ENCODE measurements around the gene ACTL8.
"Not testable (repeated sequence)": the region's sequence is repeated elsewhere in the genome, so short reads cannot be mapped to it uniquely, and the experiment has no call there.

Gene ACTL8

DNA sequence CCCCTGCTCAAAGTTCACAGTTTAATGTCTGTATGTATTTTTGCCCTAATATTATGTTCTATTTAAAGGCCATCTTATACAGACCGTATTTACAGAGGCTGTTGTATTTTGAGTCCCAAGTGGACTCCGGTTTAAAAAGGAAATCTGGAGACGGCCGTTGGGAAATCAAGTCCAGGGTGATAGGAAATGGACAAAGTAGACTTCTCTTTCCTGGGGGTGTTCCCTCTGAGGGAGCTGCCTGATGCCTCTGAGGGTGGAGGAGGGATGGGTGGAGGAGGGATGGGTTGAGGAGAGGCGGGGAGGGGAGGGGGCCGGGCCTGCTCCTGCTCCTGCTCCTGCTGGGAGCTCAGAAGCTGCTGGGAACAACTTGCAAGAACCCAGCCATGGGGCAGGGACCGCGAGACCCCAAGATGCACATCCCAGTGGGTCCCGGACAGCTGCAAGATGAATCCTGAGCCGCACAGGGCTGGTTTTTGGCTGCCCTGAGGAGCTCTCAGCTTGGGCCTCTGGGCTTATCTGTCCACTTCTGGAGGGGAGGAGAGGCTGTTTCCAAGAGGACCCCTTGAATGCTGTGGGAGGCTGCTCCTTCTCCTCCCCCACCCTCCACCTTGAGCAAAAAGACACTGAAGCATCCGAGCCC is 12.0 kb upstream of the ACTL8 start:
- DNase-seq (ENCODE audit: low read depth), result no peak
- TF ChIP-seq, protein P1, sequence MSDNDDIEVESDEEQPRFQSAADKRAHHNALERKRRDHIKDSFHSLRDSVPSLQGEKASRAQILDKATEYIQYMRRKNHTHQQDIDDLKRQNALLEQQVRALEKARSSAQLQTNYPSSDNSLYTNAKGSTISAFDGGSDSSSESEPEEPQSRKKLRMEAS (IDR thresholded peaks at IDR 0.05; ENCODE audit: low read depth, low read length), result no peak
- TF ChIP-seq POLR2A (IDR thresholded peaks at IDR 0.05; ENCODE audit: extremely low read depth, insufficient read length) (no peak), MYC (IDR thresholded peaks at IDR 0.05; ENCODE audit: low read depth, low read length) (no peak)
- TF ChIP-seq, protein P2, sequence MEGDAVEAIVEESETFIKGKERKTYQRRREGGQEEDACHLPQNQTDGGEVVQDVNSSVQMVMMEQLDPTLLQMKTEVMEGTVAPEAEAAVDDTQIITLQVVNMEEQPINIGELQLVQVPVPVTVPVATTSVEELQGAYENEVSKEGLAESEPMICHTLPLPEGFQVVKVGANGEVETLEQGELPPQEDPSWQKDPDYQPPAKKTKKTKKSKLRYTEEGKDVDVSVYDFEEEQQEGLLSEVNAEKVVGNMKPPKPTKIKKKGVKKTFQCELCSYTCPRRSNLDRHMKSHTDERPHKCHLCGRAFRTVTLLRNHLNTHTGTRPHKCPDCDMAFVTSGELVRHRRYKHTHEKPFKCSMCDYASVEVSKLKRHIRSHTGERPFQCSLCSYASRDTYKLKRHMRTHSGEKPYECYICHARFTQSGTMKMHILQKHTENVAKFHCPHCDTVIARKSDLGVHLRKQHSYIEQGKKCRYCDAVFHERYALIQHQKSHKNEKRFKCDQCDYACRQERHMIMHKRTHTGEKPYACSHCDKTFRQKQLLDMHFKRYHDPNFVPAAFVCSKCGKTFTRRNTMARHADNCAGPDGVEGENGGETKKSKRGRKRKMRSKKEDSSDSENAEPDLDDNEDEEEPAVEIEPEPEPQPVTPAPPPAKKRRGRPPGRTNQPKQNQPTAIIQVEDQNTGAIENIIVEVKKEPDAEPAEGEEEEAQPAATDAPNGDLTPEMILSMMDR (IDR thresholded peaks at IDR 0.05; ENCODE audit: low read depth, low read length), result no peak
- H3K4me3 ChIP-seq (ENCODE audit: low read depth, low read length), result no peak overlapping the region

DNA sequence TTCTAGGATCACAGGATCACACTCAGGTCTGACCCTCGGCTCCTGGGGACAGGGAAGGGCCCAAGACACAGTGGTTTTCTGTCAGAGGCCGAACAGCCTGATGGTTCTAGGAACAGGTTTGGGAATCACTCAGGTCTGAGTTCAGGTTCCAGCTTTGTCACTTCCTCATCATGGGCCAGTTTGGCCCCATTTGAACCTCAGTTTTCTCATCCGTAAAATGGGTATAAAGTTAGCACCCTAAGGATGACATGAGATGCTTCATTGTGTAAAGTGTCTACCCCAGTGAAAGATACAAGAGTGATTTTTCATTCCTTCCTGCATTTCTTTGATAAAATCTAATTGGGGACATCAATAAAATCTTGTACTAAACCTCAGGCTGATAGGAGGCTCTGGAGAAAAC is 11.2 kb upstream of the ACTL8 start:
- H3K4me3 ChIP-seq (ENCODE audit: low read depth, low read length), result no peak overlapping the region
- TF ChIP-seq, protein P2 (IDR thresholded peaks at IDR 0.05; ENCODE audit: low read depth, low read length), result no peak
- TF ChIP-seq POLR2A (IDR thresholded peaks at IDR 0.05; ENCODE audit: extremely low read depth, insufficient read length) (no peak), MYC (IDR thresholded peaks at IDR 0.05; ENCODE audit: low read depth, low read length) (no peak)
- TF ChIP-seq, protein P1 (IDR thresholded peaks at IDR 0.05; ENCODE audit: low read depth, low read length), result no peak
- DNase-seq (ENCODE audit: low read depth), result no peak

DNA sequence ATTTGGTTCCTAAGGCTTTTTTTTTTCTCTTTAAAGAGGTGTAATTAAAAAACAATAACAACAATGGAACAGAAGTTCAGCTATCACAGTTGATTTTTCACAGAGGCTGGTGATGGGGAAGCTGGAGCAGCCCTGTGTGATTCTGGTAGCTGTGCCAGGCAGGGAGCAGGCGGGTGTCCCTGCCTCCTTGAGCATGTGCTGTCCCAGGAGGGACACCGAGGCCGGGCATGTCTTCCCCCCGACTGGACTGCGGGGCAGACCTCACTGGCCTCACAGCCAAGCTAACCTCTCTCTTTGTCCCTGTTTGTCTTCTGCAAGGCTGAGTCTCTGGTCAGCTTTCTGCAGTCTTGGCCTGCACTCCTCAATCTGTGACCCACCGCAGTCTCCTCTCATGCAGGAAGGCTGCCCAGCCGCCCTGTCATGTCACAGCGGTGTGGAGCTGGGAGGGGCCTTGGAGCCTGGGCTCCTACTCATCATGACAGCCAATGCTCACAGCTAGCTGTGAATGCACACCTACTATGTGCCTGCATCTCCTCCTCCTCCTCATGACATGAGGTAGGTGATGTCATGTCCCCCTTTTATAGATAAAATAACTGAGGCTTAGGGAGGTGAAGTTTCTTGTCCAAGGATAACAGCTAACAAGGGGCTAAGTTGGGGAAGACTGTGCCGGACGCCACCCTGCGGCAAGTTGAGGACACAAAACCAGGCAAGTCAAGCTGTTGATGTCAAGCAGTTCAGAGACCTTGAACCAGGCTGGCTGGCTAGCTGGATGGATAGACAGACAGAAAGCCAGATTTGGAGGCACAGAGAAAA is 10.3 kb upstream of the ACTL8 start:
- no peak overlapping the region for H3K4me3 ChIP-seq (ENCODE audit: low read depth, low read length)
- DNase-seq (ENCODE audit: low read depth), result no peak

DNA sequence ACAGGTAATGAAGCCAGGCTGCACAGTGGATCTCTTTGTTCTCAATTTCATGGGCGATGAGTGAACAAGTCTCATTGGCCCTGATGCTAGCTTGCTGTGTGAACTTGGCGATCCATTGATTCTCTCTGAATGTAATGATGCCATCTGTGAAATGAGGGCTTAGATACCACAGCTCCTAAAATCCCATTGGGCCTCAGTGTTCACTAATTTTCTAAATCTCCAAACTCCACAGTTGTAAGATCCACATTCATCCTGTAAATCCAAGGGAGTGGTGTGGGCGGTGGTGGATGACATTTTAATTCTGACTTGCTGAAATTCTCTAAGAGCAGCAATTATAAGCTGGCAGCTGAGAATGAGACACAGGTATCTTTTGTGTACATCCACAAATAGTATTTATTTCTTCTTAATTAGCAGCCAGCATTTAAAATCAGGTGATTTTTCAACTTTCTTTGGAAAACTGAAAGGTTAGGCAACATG is 9.6 kb upstream of the ACTL8 start:
- no peak overlapping the region for H3K4me3 ChIP-seq (ENCODE audit: low read depth, low read length)
- no peak for DNase-seq (ENCODE audit: low read depth)

More for the DNA sequence above, 10.3 kb upstream of the ACTL8 start:
- no peak for TF ChIP-seq MYC (IDR thresholded peaks at IDR 0.05; ENCODE audit: low read depth, low read length)
- TF ChIP-seq, protein P1 (IDR thresholded peaks at IDR 0.05; ENCODE audit: low read depth, low read length), result no peak

DNA sequence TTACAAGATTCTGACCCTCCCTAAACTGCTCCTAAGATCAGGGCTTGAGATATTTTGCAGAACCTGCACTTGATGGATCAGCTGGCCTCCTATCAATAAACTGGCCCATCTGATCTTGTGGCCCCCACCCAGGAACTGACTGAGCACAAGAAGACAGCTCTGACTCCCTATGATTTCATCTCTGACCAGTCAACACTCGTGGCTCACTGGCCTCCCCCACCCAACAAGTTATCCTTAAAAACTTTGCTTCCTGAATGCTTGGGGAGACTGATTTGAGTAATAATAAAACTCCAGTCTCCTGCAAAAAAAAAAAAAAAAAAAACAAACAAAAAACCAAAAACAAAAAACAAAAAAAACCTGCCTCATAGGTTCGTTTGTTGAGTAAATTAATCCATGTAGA is 8.9 kb upstream of the ACTL8 start:
- DNase-seq (ENCODE audit: low read depth), result not testable (repeated sequence)

More for the DNA sequence above, 9.6 kb upstream of the ACTL8 start:
- TF ChIP-seq, protein P1 (IDR thresholded peaks at IDR 0.05; ENCODE audit: low read depth, low read length), result no peak
- TF ChIP-seq POLR2A (IDR thresholded peaks at IDR 0.05; ENCODE audit: extremely low read depth, insufficient read length) (no peak), MYC (IDR thresholded peaks at IDR 0.05; ENCODE audit: low read depth, low read length) (no peak)
- TF ChIP-seq, protein P2 (IDR thresholded peaks at IDR 0.05; ENCODE audit: low read depth, low read length), result no peak

DNA sequence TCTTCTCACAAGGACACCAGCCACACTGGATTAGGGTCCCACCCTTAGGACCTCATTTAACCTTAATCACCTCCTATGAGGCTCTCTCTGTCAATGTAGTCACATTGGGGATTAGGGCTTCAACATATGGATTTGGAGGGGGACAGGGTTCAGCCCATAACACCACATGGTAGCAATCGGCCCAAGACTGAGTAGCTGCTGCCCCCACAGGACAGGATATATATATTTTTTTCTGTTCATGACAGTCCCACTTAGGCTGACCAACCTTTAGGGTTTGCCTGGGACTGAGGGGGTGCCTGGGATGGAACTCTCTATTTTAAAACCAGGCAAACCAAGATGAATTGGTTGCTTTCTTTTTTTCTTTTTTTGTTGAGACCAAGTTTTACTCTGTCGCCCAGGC is 8.2 kb upstream of the ACTL8 start:
- H3K4me3 ChIP-seq (ENCODE audit: low read depth, low read length), result no peak overlapping the region
- DNase-seq (ENCODE audit: low read depth), result no peak
- TF ChIP-seq, protein P2 (IDR thresholded peaks at IDR 0.05; ENCODE audit: low read depth, low read length), result no peak
- TF ChIP-seq, protein P1 (IDR thresholded peaks at IDR 0.05; ENCODE audit: low read depth, low read length), result no peak
- TF ChIP-seq MYC (IDR thresholded peaks at IDR 0.05; ENCODE audit: low read depth, low read length) (no peak), POLR2A (IDR thresholded peaks at IDR 0.05; ENCODE audit: extremely low read depth, insufficient read length) (no peak)

More for the DNA sequence above, 8.9 kb upstream of the ACTL8 start:
- H3K4me3 ChIP-seq (ENCODE audit: low read depth, low read length), result not testable (repeated sequence)
